SK-N-DZ (cell line): ENCODE data around the gene VMP1. TPM values are rescaled to one million over a fixed set of nuclear protein-coding genes. Genes with fewer than 3 reads are reported as not detected.

ENCODE experiments used
- DNase-seq: peaks from one replicate; pipeline ENCODE4 v3.0.0-alpha.2; 2015; ENCODE audit warnings: low spot score
- polyA plus RNA-seq, 2 experiments: library from polyadenylated mRNA; depleted of rRNA; stranded (reverse); fragments of >200 nt; gene quantifications; 2 replicates each; pipeline ENCODE4 v1.2.3, GENCODE V29; 2014

The VMP1 gene
- 59.8 and 69.1 TPM in 2 replicates for polyA plus RNA-seq (2014; cell fraction: cytosol; rRNA removed)
- 33.9 and 40.9 TPM in 2 replicates for polyA plus RNA-seq (2014; cell fraction: nucleus; rRNA removed)

DNA sequence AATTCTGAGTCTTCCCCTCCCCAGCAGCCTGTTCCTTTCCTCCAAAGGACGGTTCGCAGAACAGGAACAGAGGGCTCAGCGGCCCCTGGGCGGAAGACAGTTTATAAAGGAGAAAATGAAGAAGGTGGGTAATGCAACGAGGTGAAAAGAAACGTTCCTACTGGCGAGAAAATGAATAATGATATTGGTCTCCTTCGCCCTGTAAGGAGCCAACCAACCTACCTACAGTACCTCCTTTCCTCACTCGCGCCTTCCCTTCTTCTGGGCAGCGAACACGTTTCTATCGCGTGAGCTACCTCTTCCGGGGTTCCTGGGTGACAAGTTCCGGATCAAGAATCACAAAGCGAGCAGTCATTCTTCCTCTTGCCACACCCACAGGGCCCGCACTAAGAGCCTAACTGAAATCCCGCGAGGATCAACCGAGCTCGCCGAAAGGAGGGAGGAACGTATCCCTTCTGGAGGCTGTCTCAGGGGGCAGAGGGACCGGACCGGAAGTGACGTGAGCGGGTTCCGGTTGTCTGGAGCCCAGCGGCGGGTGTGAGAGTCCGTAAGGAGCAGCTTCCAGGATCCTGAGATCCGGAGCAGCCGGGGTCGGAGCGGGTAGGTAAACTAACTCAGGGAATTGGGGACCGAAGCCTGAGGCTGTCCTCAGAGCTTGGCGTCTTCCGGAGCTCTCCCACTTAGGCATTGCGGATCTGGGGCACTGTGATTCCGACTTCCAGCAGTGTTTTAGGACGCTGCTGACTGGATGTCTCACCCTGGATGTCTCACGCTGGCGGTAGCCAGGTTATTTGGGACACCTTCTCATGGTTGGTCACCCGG lies at the start of gene VMP1, which contains the start of gene PTRH2:
Gene VMP1 (plus strand): TSS at position 506 of the 822 bp plus-strand sequence. CDS start 23,793 bp downstream, outside the sequence.
Gene PTRH2 (minus strand): TSS at position 282 of the 822 bp plus-strand sequence. CDS start 9,452 bp downstream, outside the sequence.
- DNase-seq, result peak; percentile 100

- DNase-seq, result no peak
Observed at GRCh38 chr17:59666235-59666634, 41.2 kb upstream of the VMP1 start.

DNA sequence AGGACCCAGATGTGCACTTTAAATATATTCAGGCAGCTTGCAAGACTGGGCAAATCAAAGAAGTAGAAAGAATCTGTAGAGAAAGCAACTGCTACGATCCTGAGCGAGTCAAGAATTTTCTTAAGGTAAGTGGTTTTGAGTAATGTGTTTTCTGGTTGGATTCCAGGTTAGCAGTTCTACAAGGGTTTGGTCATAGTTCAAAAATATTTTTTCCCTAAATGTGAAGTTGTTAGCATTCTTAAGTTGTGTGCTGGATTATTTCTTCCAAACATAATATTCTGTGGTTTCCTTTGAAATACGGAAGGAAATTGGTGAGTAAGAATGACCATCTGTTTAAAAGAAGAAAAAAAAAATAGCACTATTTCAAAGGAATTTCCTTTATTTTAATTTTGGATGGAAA lies 38.6 kb upstream of the VMP1 start:
- DNase-seq, result no peak

- DNase-seq, result no peak
Observed at GRCh38 chr17:59669411-59669810, 38.0 kb upstream of the VMP1 start.

DNA sequence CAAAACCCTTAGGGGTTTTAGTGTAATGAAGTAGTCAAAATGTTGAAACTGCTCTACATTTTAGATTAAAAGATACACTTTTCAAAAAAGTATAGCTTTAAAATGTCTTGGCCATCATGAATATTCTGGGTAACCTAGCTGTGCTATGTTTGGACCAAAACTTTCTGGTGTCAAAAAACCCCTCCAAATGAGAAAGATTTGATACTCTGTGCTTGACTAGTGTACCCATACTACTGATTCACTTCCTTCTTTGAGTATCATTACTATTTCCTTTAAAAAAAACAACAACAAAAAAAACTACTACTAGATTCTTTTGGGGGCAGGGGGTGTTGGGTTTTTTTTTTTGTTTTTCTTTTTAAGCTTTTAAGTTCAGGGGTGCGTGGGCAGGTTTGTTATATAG lies 37.5 kb upstream of the VMP1 start:
- no peak for DNase-seq

- no peak for DNase-seq
Observed at GRCh38 chr17:59671386-59671785, 36.1 kb upstream of the VMP1 start.

DNA sequence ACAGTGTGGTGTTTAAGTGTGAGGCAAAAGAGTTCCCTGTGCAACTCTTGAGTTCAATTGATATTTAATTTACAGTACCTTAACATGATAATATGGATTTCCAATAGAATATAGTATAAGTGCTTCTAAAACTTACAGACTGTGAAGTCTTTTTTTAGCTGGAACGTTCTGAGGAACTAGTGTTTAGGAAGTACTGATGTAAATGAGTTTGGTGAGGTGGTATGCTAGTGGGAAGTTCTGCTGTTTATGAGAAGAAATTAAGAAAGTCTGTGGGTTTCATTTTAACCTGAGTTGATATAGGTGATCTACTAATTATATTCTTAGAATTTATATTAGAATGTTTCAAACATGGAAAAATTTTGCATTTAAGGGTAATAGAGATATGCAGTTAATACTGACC lies 32.2 kb upstream of the VMP1 start:
- no peak for DNase-seq

- no peak for DNase-seq
Observed at GRCh38 chr17:59676716-59677115, 30.7 kb upstream of the VMP1 start.

- no peak for DNase-seq
Observed at GRCh38 chr17:59678918-59679317, 28.5 kb upstream of the VMP1 start.

GRCh38 chr17:59680314-59680713 lies 27.1 kb upstream of the VMP1 start:
- DNase-seq, result no peak

- no peak for DNase-seq
Observed at GRCh38 chr17:59683283-59683682, 24.2 kb upstream of the VMP1 start.

DNA sequence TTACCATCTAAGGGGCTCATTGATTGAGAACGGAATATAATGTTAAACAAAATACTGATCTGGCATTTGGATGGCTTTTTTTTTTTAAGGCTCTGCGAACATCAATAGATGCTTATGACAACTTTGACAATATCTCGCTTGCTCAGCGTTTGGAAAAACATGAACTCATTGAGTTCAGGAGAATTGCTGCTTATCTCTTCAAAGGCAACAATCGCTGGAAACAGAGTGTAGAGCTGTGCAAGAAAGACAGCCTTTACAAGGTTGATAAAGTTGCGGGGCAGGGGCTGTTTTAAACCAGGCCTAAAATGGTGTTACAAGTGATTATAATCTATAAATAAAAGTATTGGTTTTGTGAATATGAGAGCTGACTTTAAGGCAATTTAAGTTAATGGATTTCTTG lies 22.5 kb upstream of the VMP1 start:
- no peak for DNase-seq

GRCh38 chr17:59688008-59688407 lies 19.4 kb upstream of the VMP1 start:
- DNase-seq, result no peak

DNA sequence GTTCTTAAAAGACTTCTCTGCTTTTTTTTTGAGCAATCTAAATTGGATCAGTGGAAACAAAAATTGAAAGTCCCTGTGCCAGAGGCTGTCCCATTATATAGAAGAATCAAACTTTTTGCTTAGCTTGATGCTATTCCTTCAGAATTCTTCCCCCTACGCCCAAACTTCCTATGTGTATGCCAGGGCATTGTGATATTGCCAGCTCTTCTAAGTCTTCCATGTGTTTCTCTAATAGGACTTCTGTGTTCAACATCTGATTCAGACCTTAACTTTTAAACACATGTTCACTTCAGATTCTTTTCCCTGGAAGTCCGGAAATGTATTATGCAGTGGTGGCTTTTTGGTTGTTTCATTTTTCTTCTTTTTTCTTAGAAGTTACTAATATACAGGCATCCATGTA lies 19.0 kb upstream of the VMP1 start:
- DNase-seq, result no peak

- no peak for DNase-seq
Observed at GRCh38 chr17:59693582-59693981, 13.9 kb upstream of the VMP1 start.

GRCh38 chr17:59694344-59694743 lies 13.1 kb upstream of the VMP1 start:
- no peak for DNase-seq

DNA sequence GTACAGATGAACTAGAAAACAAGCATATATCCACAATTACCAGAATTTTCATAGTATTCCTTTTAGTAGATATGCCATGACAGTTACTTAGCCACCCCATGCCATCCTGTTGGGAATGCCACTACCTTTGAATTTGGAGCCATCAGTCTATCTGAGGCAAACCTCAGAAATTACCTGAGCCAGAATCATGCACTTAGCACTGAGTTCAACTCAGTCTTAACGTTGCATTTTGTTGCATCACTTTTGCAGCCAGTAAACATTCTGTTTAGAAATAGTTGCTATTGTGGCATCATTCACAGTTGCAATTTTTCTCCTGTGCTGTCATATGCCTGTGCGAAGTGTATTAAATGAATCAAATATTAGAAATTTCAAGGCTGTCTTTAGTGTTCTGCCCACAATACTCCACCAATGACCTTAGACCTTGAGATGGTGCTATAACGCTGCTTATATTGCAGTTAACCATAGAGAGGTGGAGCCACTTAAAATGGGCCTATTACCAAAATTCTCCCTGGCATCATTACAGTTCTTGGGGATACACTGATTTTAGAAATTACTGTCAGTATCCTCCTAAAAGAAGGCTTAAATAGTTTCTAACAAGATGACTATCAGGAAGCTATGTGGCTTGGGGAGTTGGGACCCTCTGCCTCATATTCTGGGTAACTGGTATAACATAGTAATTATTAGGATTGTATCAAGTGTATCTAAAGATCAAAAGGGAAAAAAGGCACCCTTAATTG lies 11.3 kb upstream of the VMP1 start:
- DNase-seq, result no peak

GRCh38 chr17:59696682-59697277 lies 10.7 kb upstream of the VMP1 start:
- no peak for DNase-seq

- DNase-seq, result no peak
Observed at GRCh38 chr17:59698143-59698542, 9.3 kb upstream of the VMP1 start.

DNA sequence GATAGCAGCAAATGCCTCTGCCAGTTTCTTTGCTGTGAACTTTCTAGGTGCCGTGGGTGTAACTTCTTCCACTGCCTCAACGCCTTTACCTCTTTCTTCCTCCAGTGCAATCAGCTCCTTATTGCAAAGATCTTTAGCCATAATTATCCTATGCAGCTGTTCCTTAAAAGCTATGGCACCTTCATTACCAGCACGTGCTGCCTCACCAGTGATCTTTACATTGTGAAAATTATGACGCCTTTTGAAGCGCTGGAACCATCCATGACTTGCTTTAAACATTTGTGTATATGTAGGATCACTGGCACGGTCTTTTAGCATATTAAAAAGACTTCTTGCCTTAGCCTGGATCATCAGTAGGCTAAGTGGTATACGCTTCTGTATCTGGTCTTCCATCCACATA lies 8.2 kb upstream of the VMP1 start:
- DNase-seq, result no peak

DNA sequence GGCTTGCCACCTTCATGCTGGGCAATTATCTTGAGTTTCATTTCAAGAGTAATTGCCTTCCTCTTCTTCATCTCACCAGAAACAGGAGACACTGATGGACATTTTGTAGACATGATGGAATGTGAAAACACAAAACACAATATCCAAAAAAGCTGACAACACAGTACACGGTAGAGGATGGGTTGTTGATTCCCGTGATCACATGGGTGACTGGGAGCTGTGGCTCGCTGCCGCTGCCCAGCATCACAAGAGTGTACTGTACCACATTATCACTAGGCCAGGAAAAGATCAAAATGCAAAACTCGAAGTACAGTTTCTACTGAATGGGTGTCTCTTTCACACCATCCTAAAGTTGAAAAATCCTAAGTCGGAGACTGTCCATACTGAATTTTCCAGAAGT lies 7.7 kb upstream of the VMP1 start:
- DNase-seq, result no peak

- DNase-seq, result no peak
Observed at GRCh38 chr17:59702304-59702703, 5.2 kb upstream of the VMP1 start.
